Esophagus muscularis mucosa (tissue), 4 donors: ENCODE data around the gene ZCCHC12.

Experiments
- EP300 ChIP-seq: sonication (generic); formaldehyde crosslinking; IDR thresholded peaks from one replicate; pipeline ENCODE4 v1.6.1; 2017; ENCODE audit warnings: antibody characterized with exemption
- POLR2A ChIP-seq: fragments of 450-650 bp; IDR thresholded peaks from one replicate; pipeline ENCODE4 v1.6.1; 2017; ENCODE audit warnings: antibody characterized with exemption, moderate library complexity, mild to moderate bottlenecking, low read depth
- TF ChIP-seq, protein P1 (sequence below), 3 experiments: fragments of 200-600 bp in 2 of 3; fragments of 450-650 bp in 1 of 3; sonication (generic) in 2 of 3; IDR thresholded peaks; one replicate each; pipeline ENCODE4 v1.5.1; 2017 to 2019; ENCODE audit warnings: antibody characterized with exemption in 3 of 3, mild to moderate bottlenecking in 2 of 3, moderate library complexity in 1 of 3

DNA sequence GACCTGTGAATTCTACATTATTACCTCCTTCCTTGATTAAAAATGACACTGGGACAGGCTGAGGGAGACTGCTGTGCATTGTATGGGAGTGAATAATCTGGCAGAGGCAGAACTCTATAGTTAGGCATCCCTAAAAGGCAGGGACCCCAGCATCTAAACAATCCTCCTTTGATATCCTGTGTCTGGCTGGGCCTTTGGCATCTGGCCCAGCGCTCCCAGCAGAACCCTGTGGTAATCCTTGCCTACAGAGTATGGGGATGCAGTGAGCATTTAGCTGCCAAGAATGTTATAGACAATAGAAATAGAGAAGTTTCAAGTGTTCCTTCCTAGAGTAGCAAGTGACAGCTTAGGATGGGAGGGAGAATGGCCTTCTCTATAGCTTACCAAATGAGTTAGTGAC lies 38.5 kb downstream of the ZCCHC12 start:
- TF ChIP-seq, protein P1, sequence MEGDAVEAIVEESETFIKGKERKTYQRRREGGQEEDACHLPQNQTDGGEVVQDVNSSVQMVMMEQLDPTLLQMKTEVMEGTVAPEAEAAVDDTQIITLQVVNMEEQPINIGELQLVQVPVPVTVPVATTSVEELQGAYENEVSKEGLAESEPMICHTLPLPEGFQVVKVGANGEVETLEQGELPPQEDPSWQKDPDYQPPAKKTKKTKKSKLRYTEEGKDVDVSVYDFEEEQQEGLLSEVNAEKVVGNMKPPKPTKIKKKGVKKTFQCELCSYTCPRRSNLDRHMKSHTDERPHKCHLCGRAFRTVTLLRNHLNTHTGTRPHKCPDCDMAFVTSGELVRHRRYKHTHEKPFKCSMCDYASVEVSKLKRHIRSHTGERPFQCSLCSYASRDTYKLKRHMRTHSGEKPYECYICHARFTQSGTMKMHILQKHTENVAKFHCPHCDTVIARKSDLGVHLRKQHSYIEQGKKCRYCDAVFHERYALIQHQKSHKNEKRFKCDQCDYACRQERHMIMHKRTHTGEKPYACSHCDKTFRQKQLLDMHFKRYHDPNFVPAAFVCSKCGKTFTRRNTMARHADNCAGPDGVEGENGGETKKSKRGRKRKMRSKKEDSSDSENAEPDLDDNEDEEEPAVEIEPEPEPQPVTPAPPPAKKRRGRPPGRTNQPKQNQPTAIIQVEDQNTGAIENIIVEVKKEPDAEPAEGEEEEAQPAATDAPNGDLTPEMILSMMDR (IDR thresholded peaks at IDR 0.05), result no peak
- no peak for TF ChIP-seq EP300
- no peak for TF ChIP-seq POLR2A
